ENCODE results near the gene MMP25. TPM values are rescaled to one million over a fixed set of nuclear protein-coding genes. Genes with fewer than 3 reads are reported as not detected.

Gene MMP25
- polyA plus RNA-seq, 1 of the 3 experiments (the other 2 are of a cell fraction): 0.03 TPM

GRCh38 chr16:3059041-3059722 is 12.8 kb downstream of the MMP25 start (continued):
- no peak for TF ChIP-seq USF2 (IDR thresholded peaks at IDR 0.05; ENCODE audit: borderline replicate concordance, low read depth, low read length)
- no peak for TF ChIP-seq FOSL2 (IDR thresholded peaks at IDR 0.05; ENCODE audit: borderline replicate concordance, low read depth)
- no peak for TF ChIP-seq RXRA (IDR thresholded peaks at IDR 0.05; ENCODE audit: borderline replicate concordance, low read depth)
- TF ChIP-seq REST (IDR thresholded peaks at IDR 0.05; ENCODE audit: low read depth, low read length): no peak
- 0 out of 2 replicates have a peak, but pooled peaks have one; percentile 45 for TF ChIP-seq POLR2AphosphoS5 (IDR thresholded peaks at IDR 0.05; ENCODE audit: low read depth, low read length)
- no peak for TF ChIP-seq MEF2A (IDR thresholded peaks at IDR 0.05; ENCODE audit: borderline replicate concordance, low read depth)

GRCh38 chr16:3059723-3060242 is 13.4 kb downstream of the MMP25 start:
- peak overlapping the region; percentile 84 for H3K9ac ChIP-seq

More at GRCh38 chr16:3059723-3060242, 13.4 kb downstream of the MMP25 start:
- peak overlapping the region; percentile 53 to 72 for H3K27ac ChIP-seq (ENCODE audit: low read depth in 2 of 2, low read length in 1 of 2)
- no peaks in the 10 kb centered on the region for H3K9me2 ChIP-seq
- peak overlapping the region; percentile 70 to 87 for H3K4me3 ChIP-seq (ENCODE audit: low read depth in 2 of 2, low read length in 1 of 2)
- H2AFZ ChIP-seq (ENCODE audit: low read depth): peak overlapping the region; percentile 95
- H3K4me1 ChIP-seq (ENCODE audit: control insufficient read depth in 1 of 2, insufficient read depth in 2 of 2, low read depth in 1 of 2, low read length in 1 of 2): peaks cover 0 to 12% of the 10 kb centered on the region in 2 experiments; a peak in 1 of 4 replicates
- no peaks in the 10 kb centered on the region for H3K27me3 ChIP-seq (ENCODE audit: insufficient read depth)
- no peaks in the 10 kb centered on the region for H3K9me3 ChIP-seq
- no peaks in the 10 kb centered on the region for H3F3A ChIP-seq (replicated peaks; ENCODE audit: insufficient read depth)
- ChIA-PET POLR2A (interaction anchor here (1.3 to 2.0 kb wide), 2 partner anchors 12 to 69 kb away, joined by 3 to 6 read pairs; no protein-coding TSS in a partner anchor), CTCF (interaction anchor here (0.6 to 4.1 kb wide), 31 partner anchors 9 to 145 kb away, joined by 3 to 63 read pairs (median 11); partner anchors contain the start of genes HCFC1R1, THOC6, ZNF213 and ZSCAN10)
- no peaks in the 10 kb centered on the region for H3K36me3 ChIP-seq (replicated peaks in 1 of 2; ENCODE audit: control insufficient read depth in 1 of 2, insufficient read depth in 2 of 2, low read length in 1 of 2)
- peak overlapping the region; percentile 99 for H3K4me2 ChIP-seq
- no peaks in the 10 kb centered on the region for H3K79me2 ChIP-seq (ENCODE audit: insufficient read depth)
- no peak for DNase-seq
- H4K20me1 ChIP-seq (ENCODE audit: insufficient read depth): no peaks in the 10 kb centered on the region
- 79% methylated on average over 8 of the region's 9 CpGs for WGBS (ENCODE audit: low lambda C conversion rate)
- TF ChIP-seq SMC3 (IDR thresholded peaks at IDR 0.05; ENCODE audit: low read depth, low read length) (no peak), TCF12 (IDR thresholded peaks at IDR 0.05) (no peak), FOXM1 (IDR thresholded peaks at IDR 0.05; ENCODE audit: low read depth) (no peak), FOXJ3 (CRISPR knock-in tag; IDR thresholded peaks at IDR 0.05) (no peak), IRF3 (IDR thresholded peaks at IDR 0.05; ENCODE audit: low read depth, low read length) (no peak)

All from SK-N-SH (cell line).